Uterus (tissue), 4 donors: ENCODE data around the gene TOMT. TPM values are rescaled to one million over a fixed set of nuclear protein-coding genes. Genes with fewer than 3 reads are reported as not detected.

Source experiments
- DNase-seq, 2 donors: peaks; one replicate each; pipeline ENCODE4 v3.0.0-alpha.2; 2019 to 2020
- H3K27ac ChIP-seq, 2 donors: fragments of 200-600 bp; sonication (generic); 1 replicate in 1 of 2; 2 replicates in 1 of 2; pipeline ENCODE4 v1.5.1; 2016 to 2018
- H3K27me3 ChIP-seq, 2 donors: fragments of 200-600 bp; sonication (generic); one replicate each; pipeline ENCODE4 v1.5.1; 2018 to 2019; ENCODE audit warnings: control low read depth in 1 of 2
- H3K36me3 ChIP-seq, 2 donors: fragments of 200-600 bp; sonication (generic); one replicate each; pipeline ENCODE4 v1.5.1; 2019; ENCODE audit warnings: control low read depth in 1 of 2
- H3K4me1 ChIP-seq, 2 donors: fragments of 200-600 bp; sonication (generic); one replicate each; pipeline ENCODE4 v1.5.1; 2018 to 2019; ENCODE audit warnings: control low read depth in 1 of 2
- H3K4me3 ChIP-seq, 2 donors: fragments of 200-600 bp; sonication (generic); 1 replicate in 1 of 2; 2 replicates in 1 of 2; pipeline ENCODE4 v1.5.1; 2018 to 2019; ENCODE audit warnings: mild to moderate bottlenecking in 1 of 2
- H3K9me3 ChIP-seq, 2 donors: fragments of 200-600 bp; sonication (generic); one replicate each; pipeline ENCODE4 v1.5.1; 2019; ENCODE audit warnings: control low read depth in 1 of 2
- POLR2A ChIP-seq, 2 donors: fragments of 450-650 bp; IDR thresholded peaks; one replicate each; pipeline ENCODE4 v1.6.1; 2016; ENCODE audit warnings: antibody characterized with exemption in 2 of 2, mild to moderate bottlenecking in 1 of 2, moderate library complexity in 1 of 2
- intact Hi-C: fragments of 100-400 bp; cut with DNase I; formaldehyde crosslinking; loops from one replicate; pipeline ENCODE4 v1.15.1; 2023; ENCODE audit warnings: low total_unique reads
- total RNA-seq, 4 donors: library from RNA; depleted of rRNA in 3 of 4; stranded (reverse); fragments of >200 nt in 3 of 4; gene quantifications; one replicate each; pipeline versions ENCODE4 v1.1.0 to v1.2.4, GENCODE V29; 2014 to 2023
- TF ChIP-seq, protein P1 (sequence below), 4 experiments: fragments of 200-600 bp in 2 of 4; fragments of 450-650 bp in 2 of 4; sonication (generic) in 2 of 4; IDR thresholded peaks; one replicate each; pipeline ENCODE4 v1.5.1; 2016 to 2019; ENCODE audit warnings: antibody characterized with exemption in 4 of 4, mild to moderate bottlenecking in 2 of 4, moderate library complexity in 1 of 4
- donor health status: DM: yes; HTN: yes; CAD: no.

TOMT gene
- total RNA-seq, 4 donors from 2014 or later = not detected

DNA sequence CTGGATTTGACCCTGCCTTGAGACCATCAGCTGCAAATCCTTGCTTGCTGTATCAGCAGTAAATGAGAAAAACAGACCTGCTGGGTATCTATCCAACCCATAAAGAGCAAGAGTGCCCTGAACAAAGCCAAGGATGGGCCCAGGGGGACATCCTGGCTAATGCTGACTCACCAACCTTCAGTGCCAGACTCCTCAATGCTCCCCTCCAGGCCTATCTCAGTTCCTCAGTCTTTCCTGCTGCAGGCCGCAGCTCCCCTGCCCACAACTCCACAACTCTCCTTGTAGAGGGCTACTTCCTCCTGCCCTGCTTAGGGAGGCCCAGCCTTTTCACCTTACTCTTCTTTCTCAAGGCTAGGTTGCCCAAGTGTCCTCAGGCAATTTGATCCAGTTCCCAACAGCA is 5.3 kb upstream of the TOMT start:
- no peak overlapping the region for H3K27ac ChIP-seq
- intact Hi-C loops = no loop called here
- no peak for TF ChIP-seq POLR2A (IDR thresholded peaks at IDR 0.05)
- TF ChIP-seq, protein P1, sequence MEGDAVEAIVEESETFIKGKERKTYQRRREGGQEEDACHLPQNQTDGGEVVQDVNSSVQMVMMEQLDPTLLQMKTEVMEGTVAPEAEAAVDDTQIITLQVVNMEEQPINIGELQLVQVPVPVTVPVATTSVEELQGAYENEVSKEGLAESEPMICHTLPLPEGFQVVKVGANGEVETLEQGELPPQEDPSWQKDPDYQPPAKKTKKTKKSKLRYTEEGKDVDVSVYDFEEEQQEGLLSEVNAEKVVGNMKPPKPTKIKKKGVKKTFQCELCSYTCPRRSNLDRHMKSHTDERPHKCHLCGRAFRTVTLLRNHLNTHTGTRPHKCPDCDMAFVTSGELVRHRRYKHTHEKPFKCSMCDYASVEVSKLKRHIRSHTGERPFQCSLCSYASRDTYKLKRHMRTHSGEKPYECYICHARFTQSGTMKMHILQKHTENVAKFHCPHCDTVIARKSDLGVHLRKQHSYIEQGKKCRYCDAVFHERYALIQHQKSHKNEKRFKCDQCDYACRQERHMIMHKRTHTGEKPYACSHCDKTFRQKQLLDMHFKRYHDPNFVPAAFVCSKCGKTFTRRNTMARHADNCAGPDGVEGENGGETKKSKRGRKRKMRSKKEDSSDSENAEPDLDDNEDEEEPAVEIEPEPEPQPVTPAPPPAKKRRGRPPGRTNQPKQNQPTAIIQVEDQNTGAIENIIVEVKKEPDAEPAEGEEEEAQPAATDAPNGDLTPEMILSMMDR (IDR thresholded peaks at IDR 0.05) = no peak
- H3K9me3 ChIP-seq = no peaks in the 10 kb centered on the region
- H3K36me3 ChIP-seq = no peaks in the 10 kb centered on the region
- H3K4me3 ChIP-seq = no peak overlapping the region
- DNase-seq = no peak
- H3K27me3 ChIP-seq = no peaks in the 10 kb centered on the region
- peaks cover 0 to 11% of the 10 kb centered on the region in 2 donors for H3K4me1 ChIP-seq

DNA sequence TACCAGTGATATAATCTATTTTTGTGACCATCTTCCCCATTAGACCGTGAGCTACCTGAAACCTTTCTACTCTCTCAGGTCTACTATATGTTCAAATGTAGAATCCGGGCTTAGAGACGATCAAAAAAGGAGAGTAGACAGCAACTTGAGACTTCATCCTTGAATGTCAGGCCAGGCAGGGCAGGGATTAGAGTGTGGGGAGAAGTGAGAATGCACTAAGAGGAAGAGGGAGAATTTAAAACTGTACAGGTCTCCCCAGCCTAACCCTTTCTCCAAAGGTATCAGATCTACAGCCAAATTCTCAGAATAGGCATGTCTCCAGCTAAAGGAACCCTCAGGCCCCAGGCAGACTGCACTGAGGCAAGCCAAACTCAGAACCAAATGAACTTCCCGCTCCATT is 3.6 kb upstream of the TOMT start:
- no peak for DNase-seq
- TF ChIP-seq POLR2A (IDR thresholded peaks at IDR 0.05) = no peak
- TF ChIP-seq, protein P1 (IDR thresholded peaks at IDR 0.05) = no peak
- intact Hi-C loops = no loop called here
- Histone ChIP-seq H3K27ac (peak overlapping the region; percentile 90 to 97), H3K36me3 (no peaks in the 10 kb centered on the region), H3K4me3 (peak overlapping the region; percentile 71 to 77), H3K4me1 (peaks cover 0 to 11% of the 10 kb centered on the region in 2 donors), H3K9me3 (no peaks in the 10 kb centered on the region), H3K27me3 (no peaks in the 10 kb centered on the region)

DNA sequence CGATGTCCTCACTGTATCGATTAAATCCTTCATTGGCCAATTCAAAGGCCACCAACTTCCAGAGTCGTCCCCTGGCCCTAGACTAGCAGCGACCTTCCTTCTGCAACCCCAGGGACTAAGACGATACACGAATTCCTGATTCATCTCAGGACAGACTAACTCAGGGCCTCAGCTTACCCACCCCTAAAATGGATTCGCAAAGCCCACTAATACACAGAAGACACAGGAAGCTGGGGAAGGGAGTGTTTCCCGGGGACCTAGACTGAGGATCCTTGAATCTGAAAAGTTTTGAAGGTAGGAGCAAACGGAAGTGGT is 3.1 kb upstream of the TOMT start:
- Histone ChIP-seq H3K36me3 (no peaks in the 10 kb centered on the region), H3K9me3 (no peaks in the 10 kb centered on the region), H3K27me3 (no peaks in the 10 kb centered on the region), H3K27ac (peak overlapping the region; percentile 90 to 97), H3K4me3 (peak overlapping the region; percentile 71 to 77), H3K4me1 (peaks cover 0 to 11% of the 10 kb centered on the region in 2 donors)
- no peak for TF ChIP-seq POLR2A (IDR thresholded peaks at IDR 0.05)
- TF ChIP-seq, protein P1 (IDR thresholded peaks at IDR 0.05) = no peak
- no peak for DNase-seq
- intact Hi-C loops = no loop called here

DNA sequence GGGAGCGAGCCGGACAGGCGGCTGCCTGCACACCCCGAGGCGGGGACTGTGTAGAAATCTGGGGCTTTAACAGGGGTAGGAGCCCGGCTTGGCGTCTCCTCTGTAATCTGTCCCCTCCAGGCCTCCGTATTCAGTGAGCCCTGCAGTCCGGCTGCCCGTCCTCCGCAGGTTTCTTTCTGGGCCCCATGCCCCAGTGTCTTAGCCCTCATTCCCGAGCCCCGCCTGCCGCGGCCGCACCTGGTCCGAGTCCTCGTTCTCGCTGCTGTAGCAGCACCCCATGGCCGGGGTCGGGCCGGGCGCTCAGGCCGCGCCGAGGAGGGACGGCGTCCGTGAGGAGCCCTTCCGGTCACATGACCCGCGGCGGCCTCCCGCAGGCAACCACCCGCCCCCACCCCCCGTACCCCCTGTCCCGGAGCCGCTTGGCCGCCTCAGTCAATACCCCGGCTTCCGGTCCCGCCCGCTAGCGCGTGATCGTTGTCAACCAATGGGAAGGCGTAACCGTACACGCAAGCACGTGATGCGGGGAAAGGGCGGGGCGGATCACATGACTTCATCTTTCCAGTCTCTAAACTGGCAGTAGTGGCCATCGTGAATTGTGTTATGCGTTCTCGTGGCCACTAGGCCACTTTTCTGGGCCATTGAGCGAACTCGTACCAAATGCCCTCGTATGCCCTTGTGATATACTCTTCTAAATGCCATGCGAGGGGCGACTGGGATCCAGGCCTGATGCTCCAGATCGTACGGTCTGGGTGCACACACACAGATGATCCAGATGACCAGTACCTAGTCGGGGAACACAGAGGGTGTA is 2.6 kb upstream of the TOMT start, which contains the start of gene LAMTOR1:
TSS of gene LAMTOR1 (minus strand) at position 352 of the 808 bp plus-strand sequence. CDS start at position 279, 73 bp downstream.
- Histone ChIP-seq H3K9me3 (no peaks in the 10 kb centered on the region), H3K36me3 (no peaks in the 10 kb centered on the region), H3K4me3 (peak within 1 kb of the TSS; percentile 71 to 77), H3K4me1 (peaks cover 0 to 11% of the 10 kb centered on the region in 2 donors), H3K27ac (peak within 1 kb of the TSS; percentile 90 to 97), H3K27me3 (no peaks in the 10 kb centered on the region)
- intact Hi-C loops = no loop called here
- peak; percentile 99 to 100 for DNase-seq
- TF ChIP-seq POLR2A (IDR thresholded peaks at IDR 0.05) = peak; percentile 46 to 76
- TF ChIP-seq, protein P1 (IDR thresholded peaks at IDR 0.05) = peak in 3 of 4 experiments; percentile 44 to 71 (median 44)

DNA sequence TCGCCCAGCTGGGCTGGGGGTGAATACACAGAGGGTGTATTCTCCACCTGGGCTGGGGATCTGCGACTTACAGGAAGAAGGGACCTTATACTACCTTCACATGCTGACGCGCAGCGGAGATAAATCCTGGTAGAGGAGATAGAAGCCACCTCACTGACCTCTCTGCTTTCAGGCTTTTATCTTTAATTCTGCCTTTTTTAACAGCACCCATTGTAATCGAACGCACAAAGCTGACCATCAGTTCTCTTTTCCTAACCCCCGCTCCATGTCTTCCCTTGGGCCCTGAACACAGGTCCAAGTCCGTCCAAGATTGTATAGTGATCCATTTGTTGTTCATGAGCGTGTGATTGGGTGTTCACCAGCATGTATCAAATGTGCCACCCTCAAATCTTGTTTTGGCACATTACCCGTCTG is 2.0 kb upstream of the TOMT start:
- DNase-seq = no peak
- Histone ChIP-seq H3K27ac (peak overlapping the region; percentile 90 to 97), H3K27me3 (no peaks in the 10 kb centered on the region), H3K4me1 (peaks cover 0 to 11% of the 10 kb centered on the region in 2 donors), H3K4me3 (peak overlapping the region; percentile 44 to 77), H3K9me3 (no peaks in the 10 kb centered on the region), H3K36me3 (no peaks in the 10 kb centered on the region)
- TF ChIP-seq, protein P1 (IDR thresholded peaks at IDR 0.05) = peak in 1 of 4 experiments; percentile 2
- no peak for TF ChIP-seq POLR2A (IDR thresholded peaks at IDR 0.05)
- intact Hi-C loops = no loop called here
